HL-60 (cell line): ENCODE results near the gene ALDH7A1.

Source experiments
- GABPA ChIP-seq: IDR thresholded peaks from 2 replicates; pipeline ENCODE4 v1.6.1; 2012; ENCODE audit warnings: low read depth
- REST ChIP-seq: IDR thresholded peaks from 2 replicates; pipeline ENCODE4 v1.6.1; 2012; ENCODE audit warnings: low read depth; ENCODE audit not compliant: insufficient replicate concordance
- TF ChIP-seq, protein P1 (sequence below): IDR thresholded peaks from one replicate; pipeline ENCODE4 v1.5.1; 2011; ENCODE audit warnings: low read length, control low read depth, inconsistent platforms; ENCODE audit not compliant: insufficient read depth

- TF ChIP-seq GABPA, result no peak
- TF ChIP-seq, protein P1, sequence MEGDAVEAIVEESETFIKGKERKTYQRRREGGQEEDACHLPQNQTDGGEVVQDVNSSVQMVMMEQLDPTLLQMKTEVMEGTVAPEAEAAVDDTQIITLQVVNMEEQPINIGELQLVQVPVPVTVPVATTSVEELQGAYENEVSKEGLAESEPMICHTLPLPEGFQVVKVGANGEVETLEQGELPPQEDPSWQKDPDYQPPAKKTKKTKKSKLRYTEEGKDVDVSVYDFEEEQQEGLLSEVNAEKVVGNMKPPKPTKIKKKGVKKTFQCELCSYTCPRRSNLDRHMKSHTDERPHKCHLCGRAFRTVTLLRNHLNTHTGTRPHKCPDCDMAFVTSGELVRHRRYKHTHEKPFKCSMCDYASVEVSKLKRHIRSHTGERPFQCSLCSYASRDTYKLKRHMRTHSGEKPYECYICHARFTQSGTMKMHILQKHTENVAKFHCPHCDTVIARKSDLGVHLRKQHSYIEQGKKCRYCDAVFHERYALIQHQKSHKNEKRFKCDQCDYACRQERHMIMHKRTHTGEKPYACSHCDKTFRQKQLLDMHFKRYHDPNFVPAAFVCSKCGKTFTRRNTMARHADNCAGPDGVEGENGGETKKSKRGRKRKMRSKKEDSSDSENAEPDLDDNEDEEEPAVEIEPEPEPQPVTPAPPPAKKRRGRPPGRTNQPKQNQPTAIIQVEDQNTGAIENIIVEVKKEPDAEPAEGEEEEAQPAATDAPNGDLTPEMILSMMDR, result no peak
- no peak for TF ChIP-seq REST
These were observed 95.1 kb downstream of the ALDH7A1 start for GRCh38 chr5:126499853-126500342.
